Lower leg skin (tissue), 3 donors: ENCODE measurements around the gene HPN.

ENCODE experiments used
- CTCF ChIP-seq, 3 donors: fragments of 450-650 bp; IDR thresholded peaks; one replicate each; pipeline ENCODE4 v1.5.1; 2016; ENCODE audit warnings: antibody characterized with exemption in 3 of 3, mild to moderate bottlenecking in 3 of 3, moderate library complexity in 2 of 3
- POLR2A ChIP-seq, 2 donors: fragments of 450-650 bp; IDR thresholded peaks; one replicate each; pipeline ENCODE4 v1.6.1; 2016 to 2017; ENCODE audit warnings: antibody characterized with exemption in 2 of 2, mild to moderate bottlenecking in 1 of 2, moderate library complexity in 1 of 2

DNA sequence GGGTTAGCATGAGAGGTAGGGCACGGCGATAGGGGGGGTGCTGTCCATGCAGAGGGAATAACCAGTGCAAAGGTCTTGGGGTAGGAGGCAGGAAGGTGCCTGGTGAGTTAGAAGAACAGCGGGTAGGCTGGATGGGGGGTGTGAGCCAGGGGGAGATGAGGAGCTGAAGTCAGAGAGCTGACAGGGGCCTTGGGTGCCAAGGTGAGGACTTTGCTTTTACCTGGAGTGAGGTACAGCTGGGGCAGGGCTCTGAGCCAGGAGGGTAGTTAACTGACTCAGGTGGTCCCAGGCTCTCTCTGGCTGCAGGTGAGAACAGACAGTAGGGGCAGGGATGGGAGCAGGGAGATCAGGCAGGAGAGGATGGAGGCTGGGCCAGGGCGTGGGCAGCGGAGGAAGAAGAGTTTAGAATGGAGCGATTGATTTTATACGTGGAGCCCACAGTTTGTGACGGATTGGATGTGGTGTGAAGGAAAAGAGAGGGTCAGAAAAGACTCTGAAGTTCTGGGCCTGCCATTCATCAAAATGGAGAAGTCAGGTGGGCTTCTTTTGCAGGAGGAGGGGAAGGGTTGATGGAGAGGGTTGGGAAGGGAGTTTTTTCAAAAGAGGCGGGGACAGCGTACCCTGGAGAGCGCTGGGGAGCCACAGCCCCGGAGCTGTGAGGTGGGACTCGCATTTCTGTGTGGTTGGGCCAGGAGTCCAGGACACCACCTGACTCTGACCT, 42.6 kb upstream of the HPN start:
- TF ChIP-seq CTCF (IDR thresholded peaks at IDR 0.05) (no peak), POLR2A (IDR thresholded peaks at IDR 0.05) (no peak)
